Panc1 (cell line): Measurements from ENCODE around the gene ZFTA. TPM values are rescaled to one million over a fixed set of nuclear protein-coding genes. Genes with fewer than 3 reads are reported as not detected.

Source experiments
- ATAC-seq: fragments of 200-7000 bp; cut with Tn5 transposase; 2 replicates; pipeline ENCODE4 v1.9.1; 2020; ENCODE audit warnings: mild to moderate bottlenecking, moderate library complexity
- BruUV-seq: library from RNA; stranded (reverse); fragments of 400-500 nt; replicated peaks from 2 replicates; lab custom pipeline; 2021; lab: Mats Ljungman, UMichigan
- CTCF ChIA-PET: fragments of 300-600 bp; sonication (Branson Sonifier 250); formaldehyde crosslinking; loops from one replicate; lab custom pipeline; 2022; ENCODE audit warnings: antibody characterized with exemption; lab: Charles Lee
- POLR2A ChIA-PET: fragments of 300-600 bp; sonication (Branson Sonifier 250); formaldehyde crosslinking; loops from one replicate; lab custom pipeline; 2022; ENCODE audit warnings: antibody characterized with exemption; lab: Charles Lee
- DNase-seq: peaks from one replicate; pipeline ENCODE4 v3.0.0-alpha.2; 2010; ENCODE audit warnings: low read depth, low spot score
- H3K27ac ChIP-seq: 2 replicates; pipeline ENCODE4 v1.5.1; 2011; ENCODE audit warnings: mild to moderate bottlenecking, low read length, inconsistent platforms
- H3K27me3 ChIP-seq: fragments of 200-500 bp; sonication (Bioruptor generic); 2 replicates; pipeline ENCODE4 v1.6.0; 2014; ENCODE audit warnings: low read length, inconsistent platforms; ENCODE audit not compliant: control insufficient read depth, insufficient read depth
- H3K36me3 ChIP-seq: fragments of 200-500 bp; sonication (Bioruptor generic); 2 replicates; pipeline ENCODE4 v1.5.1; 2014; ENCODE audit warnings: inconsistent platforms, mild to moderate bottlenecking, low read length, moderate library complexity; ENCODE audit not compliant: control insufficient read depth, insufficient read depth
- H3K4me1 ChIP-seq: 2 replicates; pipeline ENCODE4 v1.5.1; 2011; ENCODE audit warnings: inconsistent platforms, mild to moderate bottlenecking, low read length, moderate library complexity; ENCODE audit not compliant: control insufficient read depth, insufficient read depth
- H3K4me3 ChIP-seq, 2 experiments: 2 replicates each; pipeline ENCODE4 v1.5.1; 2011 to 2012; ENCODE audit warnings: low read depth in 2 of 2, low read length in 2 of 2, mild to moderate bottlenecking in 2 of 2, inconsistent platforms in 1 of 2, moderate library complexity in 1 of 2
- H3K9me3 ChIP-seq: fragments of 200-500 bp; sonication (Bioruptor generic); 2 replicates; pipeline ENCODE4 v1.5.1; 2014; ENCODE audit warnings: low read depth, mild to moderate bottlenecking, inconsistent platforms, low read length, moderate library complexity; ENCODE audit not compliant: control insufficient read depth, insufficient read depth
- CTCF ChIP-seq: fragments of 450-650 bp; IDR thresholded peaks from 2 replicates; pipeline ENCODE4 v1.5.1; 2017; ENCODE audit warnings: mild to moderate bottlenecking
- POLR2AphosphoS5 ChIP-seq: IDR thresholded peaks from 2 replicates; pipeline ENCODE4 v1.6.1; 2012; ENCODE audit warnings: mild to moderate bottlenecking, low read depth, low read length, moderate library complexity
- REST ChIP-seq, 2 experiments: IDR thresholded peaks; 2 replicates each; pipeline ENCODE4 v1.6.1; 2011 to 2012; ENCODE audit warnings: low read depth in 2 of 2, control low read depth in 1 of 2, low read length in 1 of 2, mild to moderate bottlenecking in 1 of 2, moderate library complexity in 1 of 2; ENCODE audit not compliant: insufficient read depth in 1 of 2
- SIN3A ChIP-seq: IDR thresholded peaks from 2 replicates; pipeline ENCODE4 v1.6.1; 2012; ENCODE audit warnings: low read depth, mild to moderate bottlenecking, low read length, moderate library complexity, borderline replicate concordance; ENCODE audit not compliant: insufficient read depth
- TCF7L2 ChIP-seq: IDR thresholded peaks from 2 replicates; pipeline ENCODE4 v1.6.1; 2011; ENCODE audit warnings: mild to moderate bottlenecking, low read depth, low read length, inconsistent platforms
- in situ Hi-C: cut with HindIII; loops from 2 replicates; pipeline ENCODE4 v1.10.0; 2016; ENCODE audit warnings: low sequenced_read_pairs, low pct_unique_long_range_greater_than_20kb
- intact Hi-C: fragments of 100-400 bp; cut with micrococcal nuclease; formaldehyde crosslinking; loops from one replicate; pipeline ENCODE4 v1.10.0; 2022; ENCODE audit not compliant: unreplicated experiment
- total RNA-seq: library from RNA; stranded (reverse); gene quantifications from one replicate; pipeline ENCODE4 v1.2.1, GENCODE V29; 2021; ENCODE audit not compliant: unreplicated experiment

The ZFTA gene
- total RNA-seq, 1 experiment from 2014 or later, result 16.1 TPM

GRCh38 chr11:63736864-63737263 lies 31.7 kb downstream of the ZFTA start:
- Histone ChIP-seq H3K4me1 (no peaks in the 10 kb centered on the region), H3K27ac (no peak overlapping the region), H3K36me3 (no peaks in the 10 kb centered on the region), H3K27me3 (no peaks in the 10 kb centered on the region), H3K4me3 (no peak overlapping the region), H3K9me3 (no peaks in the 10 kb centered on the region)
- intact Hi-C loops (loop anchor here (10.0 kb wide), 1 partner anchor 262 kb away; no protein-coding TSS in a partner anchor), in situ Hi-C loops (no loop called here)
- BruUV-seq, result no TSS peak
- DNase-seq, result no peak
- no peak for ATAC-seq
- CTCF ChIA-PET, result interaction anchor here (0.6 kb wide), 1 partner anchor 70 kb away, joined by 4 read pairs; no protein-coding TSS in a partner anchor
- no peak for TF ChIP-seq SIN3A
- POLR2A ChIA-PET, result interaction anchor here (0.6 kb wide), 2 partner anchors 126 to 313 kb away, joined by 3 read pairs; no protein-coding TSS in a partner anchor

- Histone ChIP-seq H3K9me3 (no peaks in the 10 kb centered on the region), H3K27me3 (no peaks in the 10 kb centered on the region), H3K4me1 (no peaks in the 10 kb centered on the region), H3K27ac (no peak overlapping the region), H3K36me3 (no peaks in the 10 kb centered on the region), H3K4me3 (no peak overlapping the region)
- ChIA-PET POLR2A (no interaction called here), CTCF (interaction anchor here (0.6 to 1.0 kb wide), 3 partner anchors 9 to 206 kb away, joined by 3 to 4 read pairs (median 3); no protein-coding TSS in a partner anchor)
- TF ChIP-seq POLR2AphosphoS5 (no peak), SIN3A (no peak), TCF7L2 (no peak), REST (IDR thresholded peaks at IDR 0.05; ENCODE audit: insufficient read depth in 1 of 2, low read depth in 2 of 2, low read length in 1 of 2) (no peak), CTCF (no peak)
- intact Hi-C loops (no loop called here), in situ Hi-C loops (no loop called here)
- no TSS peak for BruUV-seq
- DNase-seq (no peak), ATAC-seq (no peak)
Observed at GRCh38 chr11:63729326-63729725, 39.2 kb downstream of the ZFTA start.

GRCh38 chr11:63720611-63721010 lies 48.0 kb downstream of the ZFTA start:
- no peak for ATAC-seq
- BruUV-seq, result no TSS peak
- no peak for DNase-seq
- H3K9me3 ChIP-seq, result no peaks in the 10 kb centered on the region
- no peak overlapping the region for H3K27ac ChIP-seq
- no peaks in the 10 kb centered on the region for H3K36me3 ChIP-seq
- no peaks in the 10 kb centered on the region for H3K27me3 ChIP-seq
- intact Hi-C loops, result no loop called here
- ChIA-PET POLR2A (no interaction called here), CTCF (no interaction called here)
- TF ChIP-seq POLR2AphosphoS5, result no peak
- TF ChIP-seq SIN3A, result no peak
- TF ChIP-seq CTCF, result no peak
- in situ Hi-C loops, result no loop called here
- H3K4me3 ChIP-seq, result no peak overlapping the region
- H3K4me1 ChIP-seq, result no peaks in the 10 kb centered on the region
